KBM-7 (cell line): ENCODE measurements around the gene OTUD6A.

ENCODE experiments used
- DNase-seq: peaks from one replicate; pipeline ENCODE4 v3.0.0-alpha.2; 2015
- in situ Hi-C: fragments of 300-500 bp; cut with MboI; formaldehyde crosslinking; loops from 2 replicates; pipeline ENCODE4 v1.14.3; 2020; ENCODE audit warnings: low sequenced_read_pairs, low pct_unique_long_range_greater_than_20kb, mixed read lengths

Gene OTUD6A

DNA sequence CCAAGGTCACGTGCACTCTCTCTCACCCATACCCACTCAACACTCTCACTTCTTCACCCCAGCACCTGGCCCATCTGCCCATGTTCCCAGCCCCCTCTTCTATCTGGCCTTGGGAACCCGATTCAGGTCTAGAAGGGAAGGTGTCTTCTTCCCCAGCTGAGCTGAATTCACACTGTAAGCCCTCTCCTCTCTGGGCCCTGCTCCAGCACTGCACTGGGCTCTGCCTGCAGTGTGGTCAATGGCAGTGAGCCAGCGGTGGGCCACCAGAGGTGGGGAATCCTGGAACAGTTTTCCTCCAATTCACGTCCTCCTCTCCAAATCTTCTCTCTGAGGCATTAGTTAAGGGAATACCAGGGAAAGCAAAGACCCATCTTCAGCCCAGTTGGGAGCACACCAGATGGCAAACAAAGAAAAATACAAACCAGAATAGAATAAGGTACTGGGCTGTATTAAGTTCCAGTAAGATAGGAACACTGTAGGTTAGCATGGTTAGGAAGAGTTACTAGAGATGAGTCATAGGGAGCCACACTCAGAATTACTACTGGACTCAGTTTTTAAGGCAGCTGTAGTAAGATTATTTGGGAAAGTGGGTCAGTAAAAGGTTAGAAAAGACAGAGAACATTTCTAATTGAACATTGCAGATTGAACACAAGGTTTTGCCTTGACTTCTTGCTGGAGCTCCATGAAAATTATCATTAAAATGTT lies 17.6 kb upstream of the OTUD6A start:
- no peak for DNase-seq
- in situ Hi-C loops: no loop called here

DNA sequence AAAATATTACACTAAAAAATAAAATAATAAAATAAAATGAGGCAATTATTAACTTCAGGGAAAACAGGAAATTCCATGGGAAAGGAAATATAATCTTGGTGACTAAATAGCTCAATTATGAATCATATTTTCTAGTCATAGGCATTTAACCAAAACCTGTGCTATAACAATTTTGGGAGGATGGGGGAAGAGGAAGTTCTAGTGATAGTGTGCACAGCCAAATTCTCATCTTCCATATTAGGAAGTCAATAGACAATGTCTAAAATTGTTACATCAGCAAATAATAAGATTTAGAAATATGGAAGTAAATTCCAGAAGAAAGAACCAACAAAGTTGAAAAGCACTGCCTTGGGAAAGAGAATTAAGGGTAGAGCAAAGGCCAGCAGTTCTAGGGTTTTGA lies 15.3 kb upstream of the OTUD6A start:
- in situ Hi-C loops: no loop called here
- DNase-seq: no peak

DNA sequence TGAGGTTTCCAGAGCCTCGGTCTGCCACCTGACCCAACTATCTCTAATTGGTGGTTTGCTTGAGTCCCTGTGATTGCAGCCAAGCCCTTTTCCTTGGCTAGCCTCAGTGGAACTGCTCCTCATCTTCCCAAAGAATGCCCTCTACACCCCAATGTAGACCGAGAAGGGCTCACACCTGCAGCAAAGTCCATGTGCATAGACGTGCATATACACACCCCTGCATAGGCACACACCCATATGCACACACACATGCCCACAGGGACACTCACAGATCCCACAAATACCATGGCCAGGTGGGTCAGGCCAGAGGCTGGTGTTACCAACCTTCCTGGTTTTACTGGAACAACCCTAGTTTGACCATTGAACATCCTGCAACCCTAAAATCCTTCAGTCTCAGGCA lies 12.9 kb upstream of the OTUD6A start:
- DNase-seq: no peak
- in situ Hi-C loops: no loop called here

DNA sequence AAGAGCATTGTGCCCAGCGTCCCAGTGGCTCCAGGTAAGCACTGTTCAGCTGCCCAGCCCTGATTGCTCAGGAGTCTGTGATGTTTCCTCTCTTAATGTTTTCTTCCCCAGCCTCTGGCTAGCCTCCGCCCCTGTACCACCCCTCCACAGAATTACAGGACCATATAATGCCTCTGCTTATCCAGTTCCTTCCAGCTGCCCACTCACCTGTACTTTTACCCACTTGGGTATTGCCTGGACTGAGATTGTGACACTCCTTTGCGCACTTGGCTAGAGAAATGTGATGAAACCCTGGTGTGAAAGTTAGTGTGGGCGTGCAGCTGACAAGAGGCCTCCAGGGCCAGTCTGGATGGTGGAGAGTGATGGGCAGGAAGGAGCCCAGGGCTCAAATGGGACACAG lies 12.3 kb upstream of the OTUD6A start, which contains the start of gene AWAT2:
AWAT2 (minus strand) TSS at position 14 of the 400 bp plus-strand sequence; CDS start at position 8, 6 bp downstream.
- DNase-seq: no peak
- in situ Hi-C loops: no loop called here

DNA sequence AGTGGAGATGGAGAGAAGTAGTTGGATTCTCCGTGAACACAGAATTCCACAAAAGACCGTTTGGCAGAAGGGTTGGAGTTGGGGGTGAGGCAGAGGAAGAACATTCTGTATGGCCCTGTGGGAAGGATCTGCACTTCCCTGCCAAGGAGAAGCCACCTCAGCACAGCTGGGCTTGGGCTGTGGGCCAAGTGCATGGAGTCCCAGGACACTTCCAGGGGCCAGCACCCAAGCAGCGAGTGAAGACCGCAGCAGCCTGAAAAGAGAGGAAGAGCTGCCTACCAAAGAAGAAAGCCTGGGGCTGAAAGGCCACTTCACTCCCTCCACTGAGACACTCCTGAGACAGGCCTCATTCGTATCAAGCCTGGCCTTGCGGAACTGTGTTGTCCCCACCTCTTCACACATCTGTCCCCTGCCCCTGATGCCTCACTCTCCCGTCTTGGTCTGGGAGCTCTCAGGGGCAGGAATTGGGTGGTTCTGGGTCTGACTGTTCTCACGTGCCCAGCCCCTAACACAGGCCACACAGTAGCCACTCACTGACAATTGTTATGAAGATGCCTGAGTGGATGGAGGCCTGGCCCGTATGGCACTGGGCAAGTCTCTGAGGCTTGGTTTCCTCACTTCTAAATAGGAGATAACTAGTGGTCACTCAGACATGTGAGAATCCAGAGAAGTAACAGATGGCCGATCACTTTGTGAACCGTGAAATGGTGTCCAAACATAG lies 9.2 kb upstream of the OTUD6A start:
- DNase-seq: no peak
- in situ Hi-C loops: no loop called here

DNA sequence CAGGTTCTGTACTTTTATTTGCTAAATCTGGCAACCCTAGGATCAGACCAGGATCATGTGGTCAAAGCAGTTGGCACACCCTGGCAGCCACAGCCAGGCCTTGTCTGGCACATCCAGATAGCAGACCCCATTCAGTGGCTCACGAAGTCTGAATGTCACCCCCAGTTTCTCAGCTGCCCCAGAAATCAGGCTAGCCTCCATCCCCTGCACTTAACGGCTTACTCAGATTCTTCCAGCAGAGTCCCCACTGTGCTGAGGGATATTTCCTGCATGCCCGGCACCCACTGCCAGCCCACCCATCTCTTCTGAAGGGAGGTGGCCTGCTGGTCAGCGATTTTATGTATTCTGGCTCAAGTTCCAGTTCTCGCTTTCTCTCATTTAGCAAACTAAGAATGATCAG lies 7.9 kb upstream of the OTUD6A start:
- in situ Hi-C loops: no loop called here
- no peak for DNase-seq

DNA sequence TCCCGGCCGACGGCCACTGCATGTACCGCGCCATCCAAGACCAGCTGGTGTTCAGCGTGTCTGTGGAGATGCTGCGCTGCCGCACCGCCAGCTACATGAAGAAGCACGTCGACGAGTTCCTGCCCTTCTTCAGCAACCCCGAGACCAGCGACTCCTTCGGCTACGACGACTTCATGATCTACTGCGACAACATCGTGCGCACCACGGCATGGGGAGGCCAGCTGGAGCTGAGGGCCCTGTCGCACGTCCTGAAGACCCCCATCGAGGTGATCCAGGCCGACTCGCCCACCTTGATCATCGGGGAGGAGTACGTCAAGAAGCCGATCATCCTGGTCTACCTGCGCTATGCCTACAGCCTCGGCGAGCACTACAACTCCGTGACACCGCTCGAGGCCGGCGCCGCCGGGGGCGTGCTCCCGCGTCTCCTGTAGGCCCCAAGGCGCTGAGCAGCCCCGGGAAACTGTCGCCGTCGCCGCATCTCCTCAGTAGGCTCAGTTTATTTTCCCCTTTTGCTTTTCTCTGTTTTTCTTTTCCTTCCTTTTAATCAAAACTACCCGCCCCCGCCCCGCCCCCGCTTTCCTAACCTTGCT lies 799 bp downstream of the OTUD6A start:
- in situ Hi-C loops: no loop called here

DNA sequence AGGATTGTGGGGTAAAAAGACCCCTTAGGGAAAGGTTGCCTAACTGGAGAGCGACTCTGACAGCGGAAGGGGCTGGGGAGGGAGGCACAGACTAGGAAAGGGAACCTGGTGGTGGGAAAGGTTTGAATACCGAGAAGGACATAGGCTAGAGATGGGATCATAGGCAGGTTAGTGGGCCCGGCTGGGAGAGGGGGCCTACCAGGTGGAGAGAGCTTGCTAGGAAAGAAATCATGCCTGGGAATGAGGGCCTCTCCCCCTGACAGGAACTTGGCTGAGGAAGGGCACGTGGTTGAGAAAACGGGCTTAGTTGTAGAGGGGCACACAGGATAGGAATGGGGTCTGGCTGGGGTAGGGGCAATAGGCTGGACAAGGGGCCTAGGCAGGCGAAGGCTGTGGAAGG lies 4.4 kb downstream of the OTUD6A start:
- DNase-seq: no peak
- in situ Hi-C loops: no loop called here

More for the DNA sequence above, 799 bp downstream of the OTUD6A start:
- DNase-seq: no peak

DNA sequence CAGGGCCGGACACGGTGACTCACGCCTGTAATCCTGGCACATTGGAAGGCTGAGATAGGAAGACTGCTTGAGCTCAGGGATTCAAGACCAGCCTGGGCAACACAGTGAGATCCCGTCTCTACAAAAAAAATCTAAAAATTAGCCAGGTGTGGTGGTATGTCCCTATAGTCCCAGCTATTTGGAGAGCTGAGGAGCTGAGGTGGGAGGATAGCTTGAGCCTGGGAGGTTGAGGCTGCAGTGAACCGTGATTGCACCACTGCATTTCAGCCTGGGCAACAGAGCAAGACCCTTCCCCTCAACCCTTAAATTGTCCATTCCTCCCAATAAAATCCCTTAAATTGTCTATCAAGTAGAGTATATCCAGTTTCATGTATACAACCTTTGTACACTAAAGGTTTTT lies 17.0 kb downstream of the OTUD6A start:
- DNase-seq: no peak
- in situ Hi-C loops: loop anchor here (25.0 kb wide), 1 partner anchor 542 kb away; no protein-coding TSS in a partner anchor

DNA sequence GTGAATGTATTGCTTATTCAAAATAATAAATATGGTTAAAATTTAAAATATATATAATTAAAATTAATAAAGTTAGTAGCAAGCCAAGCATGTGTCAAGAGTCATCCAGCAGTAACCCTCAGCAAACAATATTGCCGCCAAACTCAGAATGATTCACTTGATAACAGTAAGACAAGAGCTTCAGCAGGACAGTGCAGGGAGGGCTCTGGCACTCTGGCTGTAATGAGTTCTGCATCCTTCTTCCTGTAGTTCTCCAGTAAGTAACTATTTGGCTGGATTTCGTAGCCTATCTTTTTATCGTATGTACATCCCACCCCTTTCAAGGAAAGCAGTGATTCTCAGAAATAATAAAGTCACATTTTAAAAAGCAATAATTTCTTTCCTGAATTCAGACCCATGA lies 17.6 kb downstream of the OTUD6A start:
- in situ Hi-C loops: loop anchor here (25.0 kb wide), 1 partner anchor 543 kb away; no protein-coding TSS in a partner anchor
- DNase-seq: no peak

DNA sequence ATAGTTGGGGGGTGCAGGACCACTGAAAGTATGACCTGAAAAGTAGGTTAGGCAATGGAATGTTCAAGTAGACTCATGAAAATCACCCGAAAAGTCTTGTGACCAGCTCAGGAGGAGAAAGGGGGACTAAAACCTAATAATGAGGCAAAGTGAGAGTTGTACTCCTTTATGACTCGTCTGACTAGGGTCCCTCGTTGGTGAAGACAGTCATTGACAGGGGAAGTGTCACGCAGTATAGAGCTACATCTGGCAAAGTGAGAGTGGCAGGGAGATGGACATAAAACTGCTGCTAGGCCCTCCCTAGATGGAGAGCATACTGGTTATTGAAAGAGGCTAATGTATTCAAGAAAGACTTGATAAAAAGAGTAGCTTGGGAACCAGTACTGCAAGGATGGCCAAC lies 20.5 kb downstream of the OTUD6A start:
- DNase-seq: no peak
- in situ Hi-C loops: loop anchor here (25.0 kb wide), 1 partner anchor 545 kb away; no protein-coding TSS in a partner anchor

DNA sequence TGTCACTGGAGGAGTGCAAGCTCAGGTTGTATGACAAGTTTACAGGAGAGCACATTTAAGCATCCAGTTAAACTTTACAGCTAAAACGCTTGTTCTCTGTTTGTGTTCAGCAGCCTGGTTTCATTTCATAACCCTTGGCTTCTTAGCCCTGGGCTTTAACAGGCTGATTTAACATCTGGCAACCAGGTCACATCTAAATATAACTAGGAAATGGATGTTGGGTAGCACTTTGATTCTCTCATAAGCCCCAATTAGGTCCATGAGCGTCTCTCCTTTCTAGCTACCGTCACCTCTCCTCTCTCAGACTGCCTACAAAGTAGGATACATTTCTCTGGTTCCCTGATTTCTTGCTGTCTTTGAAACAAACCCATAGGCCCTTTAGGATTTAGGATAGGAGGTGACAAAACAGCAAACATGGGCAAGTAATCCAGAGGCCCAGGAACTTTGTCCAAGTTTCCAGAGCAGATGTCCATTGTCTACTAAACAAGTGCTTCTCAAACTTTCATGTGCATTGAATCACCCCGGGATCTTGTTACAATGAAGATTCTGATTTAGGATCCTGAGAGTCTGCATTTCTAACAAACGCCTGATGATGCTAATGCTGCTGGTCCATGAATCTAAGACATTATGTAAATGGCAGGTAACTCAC lies 22.5 kb downstream of the OTUD6A start:
- in situ Hi-C loops: loop anchor here (25.0 kb wide), 1 partner anchor 547 kb away; no protein-coding TSS in a partner anchor

DNA sequence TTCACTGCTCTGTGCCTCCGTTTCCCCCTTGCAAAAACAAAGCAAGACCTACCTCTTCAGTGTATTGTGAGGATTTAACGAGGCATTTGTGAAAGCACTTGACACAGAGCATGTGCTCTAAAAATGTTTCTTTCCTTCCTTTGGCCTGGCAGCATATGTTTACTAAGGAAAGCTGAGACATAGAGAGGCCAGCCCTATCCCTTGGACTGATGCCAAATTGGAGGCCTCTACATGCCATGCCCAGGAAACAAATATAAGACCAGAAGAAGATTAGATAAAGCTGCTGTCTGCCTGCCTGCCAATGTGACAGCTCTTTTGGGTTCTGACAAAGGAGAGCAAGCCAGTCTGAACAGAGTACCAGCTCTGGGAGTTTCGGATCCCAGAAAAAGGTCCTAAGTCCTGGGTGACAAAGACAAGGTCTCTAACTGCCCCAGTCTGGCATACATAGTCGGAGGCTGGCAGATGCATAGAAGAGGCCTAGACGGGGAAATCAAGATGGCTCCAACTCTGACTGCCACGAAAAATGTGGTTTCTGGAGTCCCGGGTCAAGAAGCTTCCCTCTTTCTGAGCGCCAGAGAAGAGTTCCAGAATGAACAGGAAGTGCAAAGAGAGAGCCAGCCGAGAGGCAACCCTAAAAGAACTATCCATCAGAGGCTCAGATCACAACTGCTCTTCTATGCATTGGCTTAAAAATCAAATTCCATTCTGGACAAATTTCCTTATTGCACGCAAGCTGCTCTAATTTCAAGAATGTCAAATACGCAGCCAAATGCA lies 25.8 kb downstream of the OTUD6A start:
- in situ Hi-C loops: loop anchor here (25.0 kb wide), 1 partner anchor 551 kb away; no protein-coding TSS in a partner anchor
- DNase-seq: peak; percentile 11

More for the DNA sequence above, 22.5 kb downstream of the OTUD6A start:
- no peak for DNase-seq

DNA sequence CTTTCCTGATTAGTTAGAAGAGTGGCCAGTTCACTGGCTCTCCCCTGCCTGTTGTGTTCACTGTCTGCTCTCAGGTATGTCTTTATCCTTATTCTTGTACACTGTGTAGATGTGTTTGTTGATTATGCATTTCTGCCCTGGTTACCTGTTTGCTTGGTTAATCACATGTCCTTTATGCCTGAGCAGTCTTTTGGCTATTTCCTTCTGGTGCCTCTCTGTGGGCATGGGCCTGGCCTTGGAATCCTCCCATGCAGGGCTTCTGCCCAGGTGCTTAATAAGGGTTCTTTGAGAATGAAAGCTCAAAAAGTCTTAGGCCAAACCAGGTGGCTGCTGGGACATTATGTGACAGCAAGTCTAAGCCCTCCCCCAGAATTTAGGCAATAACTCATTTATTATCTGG lies 26.5 kb downstream of the OTUD6A start:
- no peak for DNase-seq
- in situ Hi-C loops: loop anchor here (25.0 kb wide), 1 partner anchor 551 kb away; no protein-coding TSS in a partner anchor

DNA sequence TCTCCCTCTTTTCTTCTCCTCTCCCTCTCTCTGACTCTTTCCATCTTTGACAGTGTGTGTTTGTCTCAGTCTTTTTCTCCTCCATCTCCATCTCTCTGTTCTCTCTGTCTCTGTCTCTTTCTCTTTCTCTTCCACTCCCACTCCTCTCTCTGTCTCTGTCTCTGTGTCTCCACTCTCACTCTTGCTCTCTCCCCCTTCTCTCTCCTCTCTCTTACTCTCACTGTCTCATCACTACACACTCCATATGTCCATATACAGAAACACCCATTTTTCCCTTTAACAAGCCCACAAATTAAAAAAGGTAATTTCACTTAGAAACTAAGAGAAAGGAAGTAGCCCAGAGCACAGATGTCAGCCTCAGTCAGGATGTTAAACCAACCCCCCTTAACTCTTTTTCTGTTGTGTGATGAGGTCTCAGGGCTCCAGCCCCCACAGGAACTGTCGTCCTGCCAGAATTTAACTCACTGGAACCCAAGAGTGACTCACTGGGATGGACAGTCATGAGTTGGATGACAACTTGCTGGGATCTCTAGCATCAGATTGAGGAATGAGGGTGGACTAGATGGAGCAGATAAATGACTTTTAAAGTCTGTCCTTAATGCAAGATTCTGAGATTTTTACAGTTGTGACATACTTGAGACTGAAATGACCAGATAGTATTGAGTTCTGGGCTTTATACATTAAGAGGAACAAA lies 27.5 kb downstream of the OTUD6A start:
- in situ Hi-C loops: loop anchor here (25.0 kb wide), 1 partner anchor 552 kb away; no protein-coding TSS in a partner anchor
- no peak for DNase-seq

DNA sequence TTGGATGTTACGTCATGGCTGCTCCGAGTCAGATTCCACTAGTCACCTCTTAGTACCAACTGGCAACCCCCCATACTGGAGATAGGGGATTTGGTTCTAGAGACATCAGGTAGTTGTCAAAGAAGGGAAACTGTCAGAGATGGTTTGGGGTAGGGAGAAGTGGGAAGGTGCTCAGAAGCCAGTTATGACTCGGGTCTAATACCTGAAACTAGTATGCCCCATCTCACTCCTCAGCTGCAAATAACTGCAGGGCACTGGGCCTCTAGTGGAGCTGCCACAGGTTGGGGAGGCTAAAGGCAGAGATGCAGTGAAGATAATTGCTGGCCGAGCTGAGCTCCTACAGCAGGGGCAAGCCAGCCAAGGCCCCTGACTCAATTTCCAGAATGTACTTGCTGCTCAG lies 30.0 kb downstream of the OTUD6A start:
- no peak for DNase-seq
- in situ Hi-C loops: loop anchor here (25.0 kb wide), 1 partner anchor 555 kb away; no protein-coding TSS in a partner anchor

DNA sequence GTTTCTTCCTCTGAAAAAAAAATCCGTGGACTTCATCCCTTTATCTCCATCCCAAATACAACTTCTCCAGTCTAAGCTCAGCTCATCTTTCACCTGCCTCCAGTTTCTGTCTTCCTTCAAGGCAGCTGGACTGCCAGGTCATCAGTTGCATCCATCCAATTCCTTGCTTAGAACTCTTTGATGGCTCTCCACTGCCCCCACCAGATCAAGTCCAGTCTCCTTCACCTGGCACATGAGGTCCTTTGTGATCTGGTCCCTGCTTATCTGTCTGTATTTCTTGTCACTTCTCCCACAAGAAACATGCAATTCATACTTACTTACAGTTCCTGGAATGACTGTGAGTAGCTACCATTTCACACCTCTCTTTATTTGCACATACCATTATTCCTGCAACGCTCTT lies 33.8 kb downstream of the OTUD6A start:
- in situ Hi-C loops: loop anchor here (25.0 kb wide), 1 partner anchor 559 kb away; no protein-coding TSS in a partner anchor
- no peak for DNase-seq

DNA sequence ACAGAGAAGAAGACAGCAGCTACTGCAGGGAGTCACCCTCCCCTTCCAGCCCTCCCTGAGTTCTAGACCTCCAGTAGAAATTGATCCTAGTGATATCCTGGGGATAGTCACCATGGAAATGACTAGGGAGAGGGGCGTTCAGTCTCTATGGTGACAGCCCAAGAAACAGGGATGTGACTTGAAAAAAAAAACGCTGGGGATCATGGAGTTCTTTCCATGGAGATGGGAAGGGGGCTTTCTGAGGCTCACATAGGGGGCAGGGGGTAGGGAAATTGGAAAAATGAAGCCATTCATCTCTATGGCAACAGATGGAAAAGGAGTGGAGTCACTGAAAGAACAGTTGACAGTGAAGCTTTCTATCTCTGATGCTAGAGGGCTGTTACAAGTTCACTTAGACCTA lies 43.0 kb downstream of the OTUD6A start:
- DNase-seq: no peak
- in situ Hi-C loops: no loop called here
